H9 (cell line): Measurements from ENCODE around the gene F7. TPM values are rescaled to one million over a fixed set of nuclear protein-coding genes. Genes with fewer than 3 reads are reported as not detected.
A peak's percentile ranks its signal among the peaks of the same experiment; 100 is the strongest.

Experiments
- DNase-seq: peaks from one replicate; pipeline ENCODE4 v3.0.0-alpha.2; 2017
- H2AFZ ChIP-seq: one replicate; pipeline ENCODE4 v1.6.1; 2013; ENCODE audit warnings: mild to moderate bottlenecking, low read length, control low read depth, moderate library complexity
- H2AK5ac ChIP-seq: 2 replicates; pipeline ENCODE4 v1.6.1; 2013; ENCODE audit warnings: low read length, control low read depth, mixed read lengths; ENCODE audit not compliant: insufficient read length
- H2BK120ac ChIP-seq: one replicate; pipeline ENCODE4 v1.6.1; 2013; ENCODE audit warnings: low read depth, mild to moderate bottlenecking, low read length, control low read depth, inconsistent platforms; ENCODE audit not compliant: poor library complexity, severe bottlenecking
- H2BK12ac ChIP-seq: 2 replicates; pipeline ENCODE4 v1.6.1; 2013; ENCODE audit warnings: low read length, control low read depth, mixed read lengths, low read depth; ENCODE audit not compliant: insufficient read length
- H2BK15ac ChIP-seq: 2 replicates; pipeline ENCODE4 v1.6.1; 2013; ENCODE audit warnings: low read depth, low read length, control low read depth
- H2BK20ac ChIP-seq: one replicate; pipeline ENCODE4 v1.6.1; 2013; ENCODE audit warnings: low read depth, mild to moderate bottlenecking, low read length, control low read depth, inconsistent platforms; ENCODE audit not compliant: poor library complexity, severe bottlenecking
- H2BK5ac ChIP-seq: 2 replicates; pipeline ENCODE4 v1.6.1; 2013; ENCODE audit warnings: low read length, control low read depth, mixed read lengths; ENCODE audit not compliant: insufficient read length
- H3K14ac ChIP-seq: 2 replicates; pipeline ENCODE4 v1.6.1; 2013; ENCODE audit warnings: low read length, control low read depth; ENCODE audit not compliant: insufficient read depth
- H3K18ac ChIP-seq: 2 replicates; pipeline ENCODE4 v1.6.1; 2013; ENCODE audit warnings: low read depth, mild to moderate bottlenecking, mixed read lengths, low read length, control low read depth; ENCODE audit not compliant: insufficient read length
- H3K23ac ChIP-seq: 2 replicates; pipeline ENCODE4 v1.6.1; 2013; ENCODE audit warnings: low read length, control low read depth, mixed read lengths, low read depth; ENCODE audit not compliant: insufficient read length
- H3K23me2 ChIP-seq: 2 replicates; pipeline ENCODE4 v1.6.1; 2013; ENCODE audit warnings: low read depth, mild to moderate bottlenecking, mixed read lengths, low read length, control low read depth; ENCODE audit not compliant: insufficient read length, poor library complexity, severe bottlenecking
- H3K27ac ChIP-seq: 2 replicates; pipeline ENCODE4 v1.5.1; 2013; ENCODE audit warnings: low read length, control low read depth, mixed read lengths, low read depth; ENCODE audit not compliant: insufficient read length
- H3K27me3 ChIP-seq: 2 replicates; pipeline ENCODE4 v1.6.1; 2013; ENCODE audit warnings: low read length, control low read depth, inconsistent platforms; ENCODE audit not compliant: insufficient read depth
- H3K4ac ChIP-seq: 2 replicates; pipeline ENCODE4 v1.6.1; 2013; ENCODE audit warnings: low read depth, mild to moderate bottlenecking, control low read depth, inconsistent platforms, low read length, moderate library complexity
- H3K4me1 ChIP-seq: 2 replicates; pipeline ENCODE4 v1.6.1; 2013; ENCODE audit warnings: low read length, control low read depth, inconsistent platforms; ENCODE audit not compliant: insufficient read depth
- H3K4me2 ChIP-seq: 2 replicates; pipeline ENCODE4 v1.6.1; 2013; ENCODE audit warnings: low read length, control low read depth, mixed read lengths; ENCODE audit not compliant: insufficient read length, insufficient read depth
- H3K56ac ChIP-seq: 2 replicates; pipeline ENCODE4 v1.6.1; 2013; ENCODE audit warnings: low read depth, mild to moderate bottlenecking, mixed read lengths, low read length, control low read depth; ENCODE audit not compliant: insufficient read length
- H3K79me1 ChIP-seq: 2 replicates; pipeline ENCODE4 v1.6.1; 2013; ENCODE audit warnings: low read depth, mild to moderate bottlenecking, moderate library complexity, low read length, control low read depth, inconsistent platforms; ENCODE audit not compliant: insufficient read depth, poor library complexity, severe bottlenecking
- H3K79me2 ChIP-seq: 2 replicates; pipeline ENCODE4 v1.6.1; 2013; ENCODE audit warnings: low read length, control low read depth, inconsistent platforms; ENCODE audit not compliant: insufficient read depth
- H3K9ac ChIP-seq: 2 replicates; pipeline ENCODE4 v1.6.1; 2013; ENCODE audit warnings: low read length, control low read depth, mixed read lengths; ENCODE audit not compliant: insufficient read length; ENCODE audit errors: extremely low read depth
- H3K9me3 ChIP-seq: one replicate; pipeline ENCODE4 v1.6.1; 2013; ENCODE audit warnings: low read depth, low read length, inconsistent platforms; ENCODE audit not compliant: control insufficient read depth
- H3T11ph ChIP-seq: one replicate; pipeline ENCODE4 v1.6.1; 2013; ENCODE audit warnings: mild to moderate bottlenecking, low read length, control low read depth, inconsistent platforms
- H4K20me1 ChIP-seq: one replicate; pipeline ENCODE4 v1.6.1; 2013; ENCODE audit not compliant: control insufficient read depth, insufficient read length, insufficient read depth
- H4K5ac ChIP-seq: 2 replicates; pipeline ENCODE4 v1.6.1; 2013; ENCODE audit warnings: low read depth, mild to moderate bottlenecking, mixed read lengths, low read length, control low read depth; ENCODE audit not compliant: insufficient read length
- H4K8ac ChIP-seq: replicated peaks from 2 replicates; pipeline ENCODE4 v1.6.1; 2013; ENCODE audit warnings: low read length, control low read depth, mixed read lengths, low read depth; ENCODE audit not compliant: insufficient read length
- H4K91ac ChIP-seq: 2 replicates; pipeline ENCODE4 v1.6.1; 2013; ENCODE audit warnings: low read depth, mild to moderate bottlenecking, moderate library complexity, mixed read lengths, low read length, control low read depth; ENCODE audit not compliant: insufficient read length
- H3K27ac Mint-ChIP-seq, 3 experiments: 2 replicates in 2 of 3; 3 replicates in 1 of 3; pipeline ENCODE4 v1.8.0; 2020 to 2021; ENCODE audit warnings: mixed read lengths in 3 of 3, mild to moderate bottlenecking in 1 of 3, moderate library complexity in 1 of 3
- H3K27me3 Mint-ChIP-seq: 2 replicates; pipeline ENCODE4 v1.8.0; 2021; ENCODE audit warnings: low read depth, mild to moderate bottlenecking, moderate library complexity, mixed read lengths
- H3K36me3 Mint-ChIP-seq, 3 experiments: 2 replicates in 2 of 3; 3 replicates in 1 of 3; pipeline ENCODE4 v1.8.0; 2020 to 2021; ENCODE audit warnings: low read depth in 3 of 3, mixed read lengths in 3 of 3; ENCODE audit not compliant: insufficient read depth in 1 of 3
- H3K4me1 Mint-ChIP-seq, 2 experiments: 2 replicates each; pipeline ENCODE4 v1.8.0; 2020; ENCODE audit warnings: mixed read lengths in 2 of 2
- H3K4me3 Mint-ChIP-seq, 2 experiments: 2 replicates in 1 of 2; 3 replicates in 1 of 2; pipeline ENCODE4 v1.8.0; 2020 to 2021; ENCODE audit warnings: mild to moderate bottlenecking in 2 of 2, mixed read lengths in 2 of 2, moderate library complexity in 1 of 2
- H3K9me3 Mint-ChIP-seq, 2 experiments: 2 replicates in 1 of 2; 3 replicates in 1 of 2; pipeline ENCODE4 v1.8.0; 2020; ENCODE audit warnings: mild to moderate bottlenecking in 2 of 2, mixed read lengths in 2 of 2, moderate library complexity in 1 of 2
- WGBS: extraction: QIAGEN DNeasy Blood & Tissue Kit; methylation state at CpG from one replicate; pipeline ENCODE4 v1.1.7; 2013; ENCODE audit warnings: missing lambda C conversion rate, low lambda C conversion rate, mixed read lengths; ENCODE audit not compliant: insufficient read length; ENCODE audit errors: extremely low coverage; 5-methylcytosine and 5-hydroxymethylcytosine counted together
- total RNA-seq: library from RNA; stranded (reverse); gene quantifications from 2 replicates; pipeline ENCODE4 v1.2.1, GENCODE V29; 2021
- TF ChIP-seq, protein P1 (sequence below): fragments of 200-600 bp; sonication (generic); conservative IDR thresholded peaks from 3 replicates; pipeline ENCODE4 v1.8.0; 2021; ENCODE audit warnings: antibody characterized with exemption, mild to moderate bottlenecking

The F7 gene
- total RNA-seq, 1 experiment from 2014 or later, result 0.81 TPM

DNA sequence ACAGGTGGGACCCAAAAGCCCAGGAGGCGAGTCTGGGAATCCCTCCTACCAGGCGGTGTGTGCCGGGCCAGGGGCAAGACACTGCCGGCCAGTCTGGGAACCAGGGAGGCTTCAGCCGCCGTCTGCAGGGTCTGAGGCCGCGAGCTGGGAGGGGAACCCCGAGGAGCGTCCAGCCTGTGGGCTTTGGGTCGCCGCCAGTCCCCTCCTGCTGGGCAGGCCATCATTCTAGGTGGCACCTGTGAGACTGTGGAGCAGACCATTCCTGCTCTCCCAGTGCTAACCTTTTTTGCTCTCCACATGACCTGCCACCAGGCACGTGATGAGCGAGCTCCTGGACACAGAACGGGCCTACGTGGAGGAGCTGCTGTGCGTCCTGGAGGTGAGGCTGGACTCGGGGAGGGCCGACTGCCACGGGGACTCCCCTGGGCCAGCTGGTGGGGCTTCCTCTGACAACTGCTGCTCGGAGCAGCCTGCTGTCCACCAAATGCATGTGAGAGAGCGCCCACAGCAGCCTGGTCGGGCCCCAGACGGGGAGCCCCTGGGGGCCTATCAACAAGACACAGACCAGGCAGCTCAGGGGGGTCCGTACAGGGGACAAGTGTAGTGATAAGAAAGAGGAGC, 24.6 kb upstream of the F7 start:
- Histone ChIP-seq H4K91ac (no peak overlapping the region), H3K18ac (no peak overlapping the region), H3T11ph (no peak overlapping the region)

More for the DNA sequence above, 24.6 kb upstream of the F7 start:
- WGBS, result no CpG with 5 or more reads among the region's 25 CpGs
- Histone ChIP-seq H3K79me2 (no peaks in the 10 kb centered on the region), H4K8ac (no peak overlapping the region), H2BK120ac (no peak overlapping the region), H2BK5ac (no peak overlapping the region), H3K79me1 (no peaks in the 10 kb centered on the region), H3K4ac (no peak overlapping the region), H4K20me1 (no peaks in the 10 kb centered on the region), H3K56ac (no peak overlapping the region), H3K14ac (no peak overlapping the region), H3K23me2 (no peaks in the 10 kb centered on the region), H4K5ac (no peak overlapping the region), H2BK12ac (no peak overlapping the region), H3K27ac (no peak overlapping the region), H3K23ac (no peak overlapping the region), H2BK15ac (no peak overlapping the region), H3K9me3 (no peaks in the 10 kb centered on the region), H2AFZ (no peak overlapping the region), H2AK5ac (no peak overlapping the region), H3K4me2 (no peak overlapping the region), H3K9ac (no peak overlapping the region), H3K4me1 (no peaks in the 10 kb centered on the region), H2BK20ac (no peak overlapping the region), H3K27me3 (no peaks in the 10 kb centered on the region)
- Mint-ChIP-seq H3K9me3 (no peaks in the 10 kb centered on the region), H3K27ac (peak overlapping the region in 1 of 3 experiments; percentile 90; a peak in 3 of 7 replicates), H3K27me3 (no peaks in the 10 kb centered on the region), H3K4me3 (no peak overlapping the region), H3K4me1 (no peaks in the 10 kb centered on the region), H3K36me3 (peaks cover 4 to 7% (median 5%) of the 10 kb centered on the region in 3 experiments; a peak in 4 of 7 replicates)
- DNase-seq, result no peak
- TF ChIP-seq, protein P1, sequence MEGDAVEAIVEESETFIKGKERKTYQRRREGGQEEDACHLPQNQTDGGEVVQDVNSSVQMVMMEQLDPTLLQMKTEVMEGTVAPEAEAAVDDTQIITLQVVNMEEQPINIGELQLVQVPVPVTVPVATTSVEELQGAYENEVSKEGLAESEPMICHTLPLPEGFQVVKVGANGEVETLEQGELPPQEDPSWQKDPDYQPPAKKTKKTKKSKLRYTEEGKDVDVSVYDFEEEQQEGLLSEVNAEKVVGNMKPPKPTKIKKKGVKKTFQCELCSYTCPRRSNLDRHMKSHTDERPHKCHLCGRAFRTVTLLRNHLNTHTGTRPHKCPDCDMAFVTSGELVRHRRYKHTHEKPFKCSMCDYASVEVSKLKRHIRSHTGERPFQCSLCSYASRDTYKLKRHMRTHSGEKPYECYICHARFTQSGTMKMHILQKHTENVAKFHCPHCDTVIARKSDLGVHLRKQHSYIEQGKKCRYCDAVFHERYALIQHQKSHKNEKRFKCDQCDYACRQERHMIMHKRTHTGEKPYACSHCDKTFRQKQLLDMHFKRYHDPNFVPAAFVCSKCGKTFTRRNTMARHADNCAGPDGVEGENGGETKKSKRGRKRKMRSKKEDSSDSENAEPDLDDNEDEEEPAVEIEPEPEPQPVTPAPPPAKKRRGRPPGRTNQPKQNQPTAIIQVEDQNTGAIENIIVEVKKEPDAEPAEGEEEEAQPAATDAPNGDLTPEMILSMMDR, result no peak
